GM12878 (cell line): ENCODE data around the gene SLIT1. TPM values are rescaled to one million over a fixed set of nuclear protein-coding genes. Genes with fewer than 3 reads are reported as not detected.
A peak's percentile ranks its signal among the peaks of the same experiment; 100 is the strongest.

Experiments used
- ATAC-seq: fragments of 200-7000 bp; cut with Tn5 transposase; 3 replicates; pipeline ENCODE4 v1.9.1; 2020; ENCODE audit warnings: mild to moderate bottlenecking, moderate library complexity
- BruUV-seq: library from RNA; stranded (reverse); fragments of 400-500 nt; replicated peaks from 2 replicates; lab custom pipeline; 2021; lab: Mats Ljungman, UMichigan
- CTCF ChIA-PET: fragments of 300-600 bp; sonication (Branson Sonifier 250); formaldehyde crosslinking; extraction: SDS; loops from one replicate; lab custom pipeline; 2021; ENCODE audit warnings: inconsistent platforms; lab: Yijun Ruan, JAX
- POLR2A ChIA-PET: fragments of 350-600 bp; formaldehyde crosslinking; extraction: SDS; loops from one replicate; lab custom pipeline; 2021; ENCODE audit warnings: inconsistent platforms; lab: Charles Lee
- RAD21 ChIA-PET: fragments of 300-600 bp; sonication (Branson Sonifier 250); formaldehyde crosslinking; loops from one replicate; lab custom pipeline; 2023; ENCODE audit warnings: antibody characterized with exemption; ENCODE audit not compliant: unreplicated experiment; lab: Charles Lee
- SMC1A ChIA-PET: fragments of 300-600 bp; sonication (Branson Sonifier 250); formaldehyde crosslinking; loops from one replicate; lab custom pipeline; 2023; ENCODE audit not compliant: unreplicated experiment, uncharacterized antibody; lab: Charles Lee
- DNase-seq: peaks from one replicate; pipeline ENCODE4 v3.0.0-alpha.2; 2011; ENCODE audit warnings: low read depth, low spot score
- FAIRE-seq: peaks from 3 replicates; lab custom pipeline; 2011; peaks lifted over from hg19 to GRCh38; lab: Jason Lieb, UNC
- H2AFZ ChIP-seq: 2 replicates; pipeline ENCODE4 v1.6.0; 2011; ENCODE audit warnings: low read depth, low read length, control low read depth; ENCODE audit not compliant: control insufficient read depth
- H3K27ac ChIP-seq: 2 replicates; pipeline ENCODE4 v1.5.1; 2011; ENCODE audit warnings: control low read depth; ENCODE audit not compliant: control insufficient read depth, insufficient read depth
- H3K27me3 ChIP-seq, 2 experiments: replicated peaks in 1 of 2; 2 replicates each; pipeline versions ENCODE4 v1.6.0 to v1.6.1; 2011; ENCODE audit warnings: low read length in 1 of 2; ENCODE audit not compliant: control insufficient read depth in 2 of 2, insufficient read depth in 2 of 2
- H3K36me3 ChIP-seq, 2 experiments: 2 replicates each; pipeline ENCODE4 v1.5.1; 2011; ENCODE audit warnings: low read length in 1 of 2; ENCODE audit not compliant: control insufficient read depth in 2 of 2, insufficient read depth in 2 of 2
- H3K4me1 ChIP-seq: 2 replicates; pipeline ENCODE4 v1.6.1; 2011; ENCODE audit warnings: mild to moderate bottlenecking, low read length, moderate library complexity, mixed read lengths; ENCODE audit not compliant: control insufficient read depth, insufficient read depth
- H3K4me2 ChIP-seq: 2 replicates; pipeline ENCODE4 v1.6.0; 2011; ENCODE audit warnings: control low read depth; ENCODE audit not compliant: control insufficient read depth, insufficient read depth
- H3K4me3 ChIP-seq: fragments of 200-600 bp; sonication (generic); 2 replicates; pipeline ENCODE4 v1.5.1; 2016
- H3K79me2 ChIP-seq: 2 replicates; pipeline ENCODE4 v1.6.0; 2011; ENCODE audit warnings: low read length; ENCODE audit not compliant: control insufficient read depth, insufficient read depth
- H3K9ac ChIP-seq: 2 replicates; pipeline ENCODE4 v1.8.0; 2011; ENCODE audit warnings: low read length, control low read depth, mixed read lengths; ENCODE audit not compliant: control insufficient read depth, insufficient read depth
- H3K9me3 ChIP-seq: replicated peaks from 3 replicates; pipeline ENCODE4 v1.5.1; 2011; ENCODE audit warnings: mild to moderate bottlenecking, low read length; ENCODE audit not compliant: control insufficient read depth, insufficient read depth
- H4K20me1 ChIP-seq: 2 replicates; pipeline ENCODE4 v1.6.0; 2011; ENCODE audit not compliant: control insufficient read depth, insufficient read depth
- ASH2L ChIP-seq: fragments of 300-600, 200-600 bp; sonication (generic); IDR thresholded peaks from 2 replicates; pipeline ENCODE4 v1.6.1; 2017; ENCODE audit warnings: low read depth, mild to moderate bottlenecking, borderline replicate concordance
- CHD2 ChIP-seq: IDR thresholded peaks from 2 replicates; pipeline ENCODE4 v1.6.1; 2011; ENCODE audit warnings: low read depth, low read length, improper control_type of control experiment, borderline replicate concordance
- E4F1 ChIP-seq: fragments of 450-650 bp; IDR thresholded peaks from 2 replicates; pipeline ENCODE4 v1.6.1; 2018; ENCODE audit warnings: borderline replicate concordance, mild to moderate bottlenecking; ENCODE audit not compliant: partially characterized antibody
- EED ChIP-seq: sonication (generic); IDR thresholded peaks from 2 replicates; pipeline ENCODE4 v1.6.1; 2016; ENCODE audit warnings: antibody characterized with exemption, low read depth
- FOS ChIP-seq: IDR thresholded peaks from 3 replicates; pipeline ENCODE4 v1.6.1; 2011; ENCODE audit warnings: borderline replicate concordance; ENCODE audit not compliant: insufficient read length; ENCODE audit errors: extremely low read depth
- IRF3 ChIP-seq: fragments of 450-650 bp; IDR thresholded peaks from 2 replicates; pipeline ENCODE4 v1.6.1; 2014; ENCODE audit warnings: mild to moderate bottlenecking
- IRF5 ChIP-seq: fragments of 450-650 bp; IDR thresholded peaks from 2 replicates; pipeline ENCODE4 v1.6.1; 2017; ENCODE audit warnings: borderline replicate concordance
- JUNB ChIP-seq: IDR thresholded peaks from 2 replicates; pipeline ENCODE4 v1.6.1; 2016; ENCODE audit warnings: antibody characterized with exemption, mild to moderate bottlenecking
- NFYB ChIP-seq: IDR thresholded peaks from 2 replicates; pipeline ENCODE4 v1.6.1; 2011; ENCODE audit warnings: low read depth, mild to moderate bottlenecking, low read length, improper control_type of control experiment, moderate library complexity; ENCODE audit not compliant: insufficient read depth
- POLR2A ChIP-seq: IDR thresholded peaks from 2 replicates; pipeline ENCODE4 v1.6.1; 2011; ENCODE audit warnings: low read depth, mild to moderate bottlenecking, low read length
- POU2F2 ChIP-seq: IDR thresholded peaks from 3 replicates; pipeline ENCODE4 v1.6.1; 2011; ENCODE audit warnings: low read depth, mild to moderate bottlenecking, low read length, borderline replicate concordance
- WRNIP1 ChIP-seq: IDR thresholded peaks from 2 replicates; pipeline ENCODE4 v1.6.1; 2011; ENCODE audit warnings: low read depth, low read length, improper control_type of control experiment, borderline replicate concordance
- WGBS: methylation state at CpG from one replicate; pipeline ENCODE4 v1.1.6; 2016; ENCODE audit warnings: low lambda C conversion rate; ENCODE audit not compliant: insufficient replicate concordance, insufficient coverage; ENCODE audit errors: missing lambda C conversion rate; 5-methylcytosine and 5-hydroxymethylcytosine counted together
- in situ Hi-C: fragments of 300-500 bp; cut with MboI; formaldehyde crosslinking; loops from 9 replicates; pipeline ENCODE4 v1.14.3; 2018; ENCODE audit warnings: mixed read lengths
- intact Hi-C: fragments of 100-400 bp; cut with micrococcal nuclease; formaldehyde crosslinking; loops from one replicate; pipeline ENCODE4 v1.14.2; 2022; ENCODE audit not compliant: unreplicated experiment
- polyA plus RNA-seq, 11 experiments: library from polyadenylated mRNA; depleted of rRNA in 4 of 11; unstranded in 6 of 11; stranded (reverse) in 5 of 11; fragments of >200 nt; fragmentation: Nextera tagmentation in 4 of 11; fragmentation: Illumina TruSeq in 1 of 11; extraction: Ambion mirVana in 4 of 11; extraction: Trizol in 1 of 11; gene quantifications; 1 replicate in 1 of 11; 2 replicates in 10 of 11; pipeline versions ENCODE4 v1.2.1 to v1.2.3, GENCODE V29; 2011 to 2016; ENCODE audit warnings: inconsistent platforms in 2 of 11, missing spikeins in 2 of 11, low read depth in 1 of 11
- total RNA-seq, 4 experiments: library from RNA; depleted of rRNA in 3 of 4; stranded (reverse); fragments of >200 nt in 3 of 4; fragmentation: Illumina TruSeq in 1 of 4; extraction: Trizol in 1 of 4; gene quantifications; 2 replicates each; pipeline versions ENCODE4 v1.2.1 to v1.2.3, GENCODE V29; 2013 to 2021

The SLIT1 gene
- total and polyA plus RNA-seq, 10 of the 15 experiments (the other 5 are each of a cell fraction or from before 2014, with no cell fraction given), result 0.04 to 0.19 (median 0.06) TPM; not detected in 4

GRCh38 chr10:97127509-97127908 is 58.2 kb downstream of the SLIT1 start:
- Histone ChIP-seq H3K79me2 (no peaks in the 10 kb centered on the region), H4K20me1 (no peaks in the 10 kb centered on the region), H3K9ac (no peak overlapping the region), H3K4me3 (no peak overlapping the region), H3K27me3 (peaks cover 0 to 2% of the 10 kb centered on the region in 2 experiments; a peak in 3 of 4 replicates), H3K27ac (no peak overlapping the region), H2AFZ (no peak overlapping the region), H3K9me3 (no peaks in the 10 kb centered on the region), H3K36me3 (no peaks in the 10 kb centered on the region), H3K4me2 (no peak overlapping the region), H3K4me1 (no peaks in the 10 kb centered on the region)
- TF ChIP-seq NFYB, result 0 out of 2 replicates have a peak, but pooled peaks have one; percentile 16
- TF ChIP-seq JUNB, result no peak
- in situ Hi-C loops, result no loop called here
- ChIA-PET RAD21 (no interaction called here), SMC1A (interaction anchor here (0.7 to 1.0 kb wide), 2 partner anchors 31 to 83 kb away, joined by 3 read pairs; no protein-coding TSS in a partner anchor), POLR2A (no interaction called here), CTCF (interaction anchor here (0.7 to 2.4 kb wide), 5 partner anchors 10 to 90 kb away, joined by 3 to 7 read pairs (median 3); no protein-coding TSS in a partner anchor)
- no peak for DNase-seq
- intact Hi-C loops, result loop anchor here (10.0 kb wide), 1 partner anchor 1937 kb away; no protein-coding TSS in a partner anchor
- FAIRE-seq, result no peak
- 22% methylated on average over 7 of the region's 7 CpGs for WGBS
- peak; percentile 21; the same call in 1 of the 3 replicates for ATAC-seq
- no TSS peak for BruUV-seq

GRCh38 chr10:97124211-97124610 is 61.5 kb downstream of the SLIT1 start:
- Histone ChIP-seq H3K4me3 (no peak overlapping the region), H3K4me1 (no peaks in the 10 kb centered on the region), H3K9ac (no peak overlapping the region), H3K36me3 (no peaks in the 10 kb centered on the region), H3K27ac (no peak overlapping the region), H2AFZ (no peak overlapping the region), H3K27me3 (peaks cover 0 to 2% of the 10 kb centered on the region in 2 experiments; a peak in 3 of 4 replicates), H4K20me1 (no peaks in the 10 kb centered on the region), H3K9me3 (no peaks in the 10 kb centered on the region), H3K4me2 (no peak overlapping the region), H3K79me2 (no peaks in the 10 kb centered on the region)
- ChIA-PET SMC1A (interaction anchor here (1.2 kb wide), 1 partner anchor 86 kb away, joined by 3 read pairs; no protein-coding TSS in a partner anchor), RAD21 (interaction anchor here (0.6 to 2.9 kb wide), 2 partner anchors 51 to 86 kb away, joined by 3 to 9 read pairs; no protein-coding TSS in a partner anchor), CTCF (interaction anchor here (0.7 to 3.7 kb wide), 7 partner anchors 23 to 209 kb away, joined by 3 to 10 read pairs (median 3); no protein-coding TSS in a partner anchor), POLR2A (interaction anchor here (1.5 kb wide), 1 partner anchor 9 kb away, joined by 4 read pairs; no protein-coding TSS in a partner anchor)
- DNase-seq, result no peak
- TF ChIP-seq IRF3 (no peak), ASH2L (no peak), WRNIP1 (no peak), CHD2 (no peak), E4F1 (no peak), POU2F2 (no peak), POLR2A (no peak), IRF5 (no peak), FOS (no peak), EED (no peak)
- no TSS peak for BruUV-seq
- in situ Hi-C loops (no loop called here), intact Hi-C loops (loop anchor here (10.0 kb wide), 1 partner anchor 1941 kb away; no protein-coding TSS in a partner anchor)
- ATAC-seq, result no peak
- FAIRE-seq, result no peak
- WGBS, result 26% methylated on average over 5 of the region's 5 CpGs
